ENCODE results near the gene BCAS3. TPM values are rescaled to one million over a fixed set of nuclear protein-coding genes. Genes with fewer than 3 reads are reported as not detected.
A peak's percentile ranks its signal among the peaks of the same experiment; 100 is the strongest.
"Not testable (repeated sequence)": the region's sequence is repeated elsewhere in the genome, so short reads cannot be mapped to it uniquely, and the experiment has no call there.

Gene BCAS3
- total RNA-seq, 4 donors from 2014 or later = 18.2 to 60.6 (median 23.4) TPM

DNA sequence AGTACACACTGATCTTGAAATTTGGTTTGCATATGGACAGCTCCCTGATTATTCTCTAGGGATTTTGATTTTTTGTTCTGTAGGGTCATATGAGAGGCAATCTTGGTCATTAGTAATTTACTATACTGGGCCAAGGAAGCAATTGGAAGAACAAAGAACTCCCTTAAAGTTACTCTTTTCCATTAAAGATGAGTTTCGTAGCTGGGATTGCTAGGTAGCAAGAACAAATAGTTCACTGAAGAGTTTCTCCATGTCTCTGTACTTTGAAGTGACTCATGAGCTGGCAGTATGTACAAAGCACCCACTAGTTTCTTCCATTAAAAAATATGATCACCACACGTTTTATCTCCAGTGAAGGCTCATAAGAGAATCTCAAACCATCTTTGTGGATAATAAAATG lies 6.2 kb upstream of the BCAS3 start:
- Histone ChIP-seq H3K9me3 (no peaks in the 10 kb centered on the region), H3K27me3 (no peaks in the 10 kb centered on the region), H3K4me1 (no peaks in the 10 kb centered on the region), H3K4me3 (no peak overlapping the region), H3K36me3 (no peaks in the 10 kb centered on the region), H3K27ac (no peak overlapping the region)
- ATAC-seq = no peak
- in situ Hi-C loops (cut with MboI; ENCODE audit: low sequenced_read_pairs in 4 of 4) (no loop called here), intact Hi-C loops (cut with DNase I; ENCODE audit: low total_unique reads) (no loop called here)
- TF ChIP-seq POLR2A (IDR thresholded peaks at IDR 0.05) = no peak
- TF ChIP-seq, protein P1, sequence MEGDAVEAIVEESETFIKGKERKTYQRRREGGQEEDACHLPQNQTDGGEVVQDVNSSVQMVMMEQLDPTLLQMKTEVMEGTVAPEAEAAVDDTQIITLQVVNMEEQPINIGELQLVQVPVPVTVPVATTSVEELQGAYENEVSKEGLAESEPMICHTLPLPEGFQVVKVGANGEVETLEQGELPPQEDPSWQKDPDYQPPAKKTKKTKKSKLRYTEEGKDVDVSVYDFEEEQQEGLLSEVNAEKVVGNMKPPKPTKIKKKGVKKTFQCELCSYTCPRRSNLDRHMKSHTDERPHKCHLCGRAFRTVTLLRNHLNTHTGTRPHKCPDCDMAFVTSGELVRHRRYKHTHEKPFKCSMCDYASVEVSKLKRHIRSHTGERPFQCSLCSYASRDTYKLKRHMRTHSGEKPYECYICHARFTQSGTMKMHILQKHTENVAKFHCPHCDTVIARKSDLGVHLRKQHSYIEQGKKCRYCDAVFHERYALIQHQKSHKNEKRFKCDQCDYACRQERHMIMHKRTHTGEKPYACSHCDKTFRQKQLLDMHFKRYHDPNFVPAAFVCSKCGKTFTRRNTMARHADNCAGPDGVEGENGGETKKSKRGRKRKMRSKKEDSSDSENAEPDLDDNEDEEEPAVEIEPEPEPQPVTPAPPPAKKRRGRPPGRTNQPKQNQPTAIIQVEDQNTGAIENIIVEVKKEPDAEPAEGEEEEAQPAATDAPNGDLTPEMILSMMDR (IDR thresholded peaks at IDR 0.05 in 4 of 5, conservative IDR thresholded peaks at IDR 0.05 in 1 of 5) = no peak
- no peak for DNase-seq

DNA sequence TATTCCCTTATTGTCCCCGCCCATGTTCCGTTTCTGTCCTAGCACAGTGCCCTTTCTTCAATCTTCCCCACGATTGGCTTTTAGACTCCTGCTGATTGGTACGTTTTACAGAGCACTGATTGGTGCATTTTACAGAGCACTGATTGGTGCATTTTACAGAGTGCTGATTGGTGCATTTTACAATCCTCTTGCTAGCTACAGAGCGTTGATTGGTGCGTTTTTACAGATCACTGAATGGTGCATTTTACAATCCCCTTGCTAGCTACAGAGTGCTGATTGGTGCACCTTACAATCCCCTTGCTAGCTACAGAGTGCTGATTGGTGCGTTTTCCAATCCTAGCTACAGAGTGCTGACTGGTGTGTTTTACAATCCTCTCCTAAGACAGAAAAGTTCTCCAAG lies 3.0 kb upstream of the BCAS3 start:
- H3K4me3 ChIP-seq; H3K9me3 ChIP-seq; H3K36me3 ChIP-seq; DNase-seq; H3K27ac ChIP-seq; H3K4me1 ChIP-seq; intact Hi-C loops (cut with DNase I; ENCODE audit: low total_unique reads); in situ Hi-C loops (cut with MboI; ENCODE audit: low sequenced_read_pairs in 4 of 4); H3K27me3 ChIP-seq; ATAC-seq: not testable (repeated sequence)

DNA sequence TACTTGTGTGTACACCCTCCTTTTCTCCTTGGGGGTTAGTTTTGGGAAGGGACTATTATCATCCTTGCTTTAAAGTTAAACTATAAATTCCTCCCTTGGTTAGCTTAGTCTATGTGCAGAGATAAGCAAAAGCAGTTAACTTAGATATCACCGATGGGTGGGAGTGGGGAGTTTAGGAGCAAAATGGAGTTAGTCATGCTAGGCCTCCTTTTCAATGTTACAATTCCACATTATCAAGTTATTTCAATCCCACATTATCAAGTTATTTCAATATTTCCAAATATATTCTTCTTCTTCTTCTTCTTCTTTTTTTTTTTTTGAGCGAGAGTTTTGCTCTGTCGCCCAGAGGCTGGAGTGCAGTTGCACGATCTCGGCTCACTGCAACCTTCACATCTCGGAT lies 1.7 kb upstream of the BCAS3 start:
- TF ChIP-seq, protein P1 (IDR thresholded peaks at IDR 0.05 in 4 of 5, conservative IDR thresholded peaks at IDR 0.05 in 1 of 5) = no peak
- no peak for TF ChIP-seq POLR2A (IDR thresholded peaks at IDR 0.05)
- Histone ChIP-seq H3K36me3 (peaks cover 0 to 3% of the 10 kb centered on the region in 2 donors), H3K9me3 (no peaks in the 10 kb centered on the region), H3K27ac (no peak overlapping the region), H3K4me3 (no peak overlapping the region), H3K4me1 (peaks cover 6 to 8% of the 10 kb centered on the region in 2 donors), H3K27me3 (no peaks in the 10 kb centered on the region)
- intact Hi-C loops (cut with DNase I; ENCODE audit: low total_unique reads) = loop anchor here (2.0 kb wide), 1 partner anchor 75 kb away; the partner anchor contains the start of gene PPM1D
- in situ Hi-C loops (cut with MboI; ENCODE audit: low sequenced_read_pairs in 4 of 4) = no loop called here
- ATAC-seq (no peak), DNase-seq (no peak)

DNA sequence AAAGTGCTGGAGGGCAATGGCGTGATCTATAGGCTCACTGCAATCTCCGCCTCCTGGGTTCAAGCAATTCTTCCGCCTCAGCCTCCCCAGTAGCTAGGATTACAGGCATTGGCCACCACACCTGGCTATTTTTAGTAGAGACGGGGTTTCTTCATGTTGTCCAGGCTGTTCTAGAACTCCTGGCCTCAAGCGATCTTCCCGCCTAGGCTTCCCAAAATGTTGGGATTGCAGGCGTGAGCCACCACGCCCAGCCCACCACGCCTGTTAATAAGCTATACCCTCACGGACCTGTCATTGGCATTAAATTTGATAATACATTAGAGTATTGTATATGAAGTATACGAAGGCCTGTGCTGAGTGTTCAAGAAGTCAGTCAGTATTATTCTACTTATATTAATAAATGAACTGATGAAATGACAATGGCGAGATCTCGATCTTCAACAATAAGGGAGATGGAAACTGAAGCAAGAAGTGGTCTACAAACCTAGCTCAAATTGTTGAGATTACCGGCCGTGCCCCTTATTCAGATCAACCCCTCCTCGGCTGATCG lies 818 bp upstream of the BCAS3 start:
- Histone ChIP-seq H3K27me3 (no peaks in the 10 kb centered on the region), H3K4me3 (peak overlapping the region; percentile 58 to 91 (median 87)), H3K27ac (peak overlapping the region; percentile 85 to 92 (median 90)), H3K4me1 (peaks cover 6 to 8% of the 10 kb centered on the region in 2 donors), H3K36me3 (peaks cover 0 to 6% of the 10 kb centered on the region in 2 donors), H3K9me3 (no peaks in the 10 kb centered on the region)
- ATAC-seq (no peak), DNase-seq (no peak)
- in situ Hi-C loops (cut with MboI; ENCODE audit: low sequenced_read_pairs in 4 of 4) = no loop called here
- intact Hi-C loops (cut with DNase I; ENCODE audit: low total_unique reads) = loop anchor here (1.0 to 2.0 kb wide), 3 partner anchors 76 to 599 kb away; partner anchors contain the start of genes HEATR6, PPM1D and USP32
- TF ChIP-seq POLR2A (IDR thresholded peaks at IDR 0.05) = peak; percentile 25 to 50
- TF ChIP-seq, protein P1 (IDR thresholded peaks at IDR 0.05 in 4 of 5, conservative IDR thresholded peaks at IDR 0.05 in 1 of 5) = no peak

DNA sequence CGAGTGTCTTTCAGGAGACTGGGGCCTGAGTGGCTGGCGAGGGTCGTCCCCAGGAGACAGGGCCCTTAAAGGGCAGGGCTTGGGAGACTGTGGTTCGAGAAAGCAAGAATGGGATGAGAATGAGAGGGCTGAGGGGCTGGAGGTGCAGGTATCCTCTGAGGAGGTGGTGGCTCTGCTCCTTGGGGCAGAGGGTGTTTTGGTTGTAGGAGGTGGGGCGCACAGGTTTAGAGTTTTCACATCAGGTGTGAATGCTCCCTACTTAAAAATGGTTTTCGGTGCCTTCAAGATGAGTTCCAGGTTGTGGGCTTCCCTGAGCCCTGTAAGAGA lies 430 bp downstream of the BCAS3 start:
- peak overlapping the region; percentile 58 to 91 (median 87) for H3K4me3 ChIP-seq
- intact Hi-C loops (cut with DNase I; ENCODE audit: low total_unique reads) (no loop called here), in situ Hi-C loops (cut with MboI; ENCODE audit: low sequenced_read_pairs in 4 of 4) (no loop called here)
- H3K27me3 ChIP-seq = no peaks in the 10 kb centered on the region
- no peak for TF ChIP-seq POLR2A (IDR thresholded peaks at IDR 0.05)
- TF ChIP-seq, protein P1 (IDR thresholded peaks at IDR 0.05 in 4 of 5, conservative IDR thresholded peaks at IDR 0.05 in 1 of 5) = no peak
- peaks cover 6 to 8% of the 10 kb centered on the region in 2 donors for H3K4me1 ChIP-seq
- peak overlapping the region; percentile 85 to 92 (median 90) for H3K27ac ChIP-seq
- DNase-seq = no peak
- peak in 1 of 2 donors; percentile 2 for ATAC-seq
- H3K9me3 ChIP-seq = no peaks in the 10 kb centered on the region
- peaks cover 0 to 11% of the 10 kb centered on the region in 2 donors for H3K36me3 ChIP-seq
